HCT116 (cell line): Measurements from ENCODE around the gene KRT39. TPM values are rescaled to one million over a fixed set of nuclear protein-coding genes. Genes with fewer than 3 reads are reported as not detected.
A peak's percentile ranks its signal among the peaks of the same experiment; 100 is the strongest.
"Not testable (repeated sequence)": the region's sequence is repeated elsewhere in the genome, so short reads cannot be mapped to it uniquely, and the experiment has no call there.

Experiments
- ATAC-seq: fragments of 200-7000 bp; cut with Tn5 transposase; 2 replicates; pipeline ENCODE4 v1.9.1; 2020; ENCODE audit warnings: mild to moderate bottlenecking, moderate library complexity
- BruUV-seq: library from RNA; stranded (reverse); fragments of 400-500 nt; replicated peaks from 2 replicates; lab custom pipeline; 2021; lab: Mats Ljungman, UMichigan
- CTCF ChIA-PET: fragments of 300-600 bp; sonication (Branson Sonifier 250); formaldehyde crosslinking; loops from one replicate; lab custom pipeline; 2021; ENCODE audit warnings: antibody characterized with exemption; lab: Charles Lee
- POLR2A ChIA-PET: fragments of 300-600, 350-600 bp; sonication (Branson Sonifier 250); formaldehyde crosslinking; loops from one replicate; lab custom pipeline; 2021; ENCODE audit warnings: antibody characterized with exemption; lab: Charles Lee
- RAD21 ChIA-PET, 2 experiments: fragments of 300-600 bp; sonication (Branson Sonifier 250); formaldehyde crosslinking; loops; one replicate each; lab custom pipeline; 2023; ENCODE audit warnings: low total read pairs in 2 of 2; ENCODE audit not compliant: uncharacterized antibody in 2 of 2, unreplicated experiment in 2 of 2, low non-redundant PET in 1 of 2; lab: Charles Lee
- DNase-seq: peaks from one replicate; pipeline ENCODE4 v3.0.0-alpha.2; 2010; ENCODE audit warnings: low read depth, low spot score
- H2AFZ ChIP-seq: fragments of 200-600 bp; shearing (Covaris generic), sonication (generic); 2 replicates; pipeline ENCODE4 v1.6.1; 2017; ENCODE audit warnings: low read depth, mixed run types, mixed read lengths, antibody characterized with exemption, low read length; ENCODE audit not compliant: poor library complexity, severe bottlenecking
- H3K27ac ChIP-seq: 2 replicates; pipeline ENCODE4 v1.5.1; 2012; ENCODE audit warnings: low read depth, low read length
- H3K27me3 ChIP-seq: fragments of 200-600 bp; sonication (generic); 2 replicates; pipeline ENCODE4 v1.6.1; 2016; ENCODE audit warnings: mixed run types, low read length, mixed read lengths; ENCODE audit not compliant: insufficient read depth
- H3K36me3 ChIP-seq, 2 experiments: fragments of 200-500 bp in 1 of 2; fragments of 200-600 bp in 1 of 2; sonication (Bioruptor generic) in 1 of 2; sonication (generic) in 1 of 2; 2 replicates each; pipeline versions ENCODE4 v1.5.1 to v1.6.1; 2014 to 2016; ENCODE audit warnings: low read length in 2 of 2, inconsistent platforms in 1 of 2, mixed read lengths in 1 of 2, mixed run types in 1 of 2; ENCODE audit not compliant: insufficient read depth in 2 of 2, control insufficient read depth in 1 of 2
- H3K4me1 ChIP-seq, 2 experiments: fragments of 200-600 bp in 1 of 2; sonication (generic) in 1 of 2; 2 replicates each; pipeline versions ENCODE4 v1.5.1 to v1.6.1; 2012 to 2017; ENCODE audit warnings: low read length in 2 of 2, inconsistent platforms in 1 of 2, mild to moderate bottlenecking in 1 of 2, mixed read lengths in 1 of 2, mixed run types in 1 of 2, moderate library complexity in 1 of 2; ENCODE audit not compliant: insufficient read depth in 2 of 2, control insufficient read depth in 1 of 2
- H3K4me2 ChIP-seq: fragments of 200-600 bp; sonication (generic); 2 replicates; pipeline ENCODE4 v1.6.1; 2017; ENCODE audit warnings: mixed run types, low read length, mixed read lengths
- H3K4me3 ChIP-seq, 2 experiments: fragments of 200-600 bp in 1 of 2; sonication (generic) in 1 of 2; replicated peaks in 1 of 2; 2 replicates each; pipeline ENCODE4 v1.5.1; 2011 to 2016; ENCODE audit warnings: low read length in 2 of 2, control low read depth in 1 of 2, low read depth in 1 of 2, mild to moderate bottlenecking in 1 of 2, mixed read lengths in 1 of 2, mixed run types in 1 of 2
- H3K79me2 ChIP-seq: fragments of 200-600 bp; sonication (generic); 2 replicates; pipeline ENCODE4 v1.6.1; 2017; ENCODE audit warnings: mild to moderate bottlenecking, mixed run types, low read length, moderate library complexity, mixed read lengths; ENCODE audit not compliant: insufficient read depth
- H3K9ac ChIP-seq: fragments of 200-600 bp; sonication (generic); 2 replicates; pipeline ENCODE4 v1.6.1; 2016; ENCODE audit warnings: low read length, mixed read lengths
- H3K9me2 ChIP-seq: fragments of 200-600 bp; sonication (generic), shearing (Covaris generic); 2 replicates; pipeline ENCODE4 v1.6.1; 2017; ENCODE audit warnings: mixed run types, mild to moderate bottlenecking, moderate library complexity; ENCODE audit not compliant: insufficient read depth
- H3K9me3 ChIP-seq, 2 experiments: fragments of 200-500 bp in 1 of 2; fragments of 200-600 bp in 1 of 2; sonication (Bioruptor generic) in 1 of 2; sonication (generic) in 1 of 2; 2 replicates each; pipeline ENCODE4 v1.6.1; 2014 to 2017; ENCODE audit warnings: low read length in 2 of 2, mixed read lengths in 2 of 2, inconsistent platforms in 1 of 2, low read depth in 1 of 2, mild to moderate bottlenecking in 1 of 2, mixed run types in 1 of 2, moderate library complexity in 1 of 2; ENCODE audit not compliant: control insufficient read depth in 1 of 2, insufficient read depth in 1 of 2
- H4K20me1 ChIP-seq: fragments of 200-600 bp; sonication (generic), shearing (Covaris generic); 2 replicates; pipeline ENCODE4 v1.6.1; 2017; ENCODE audit warnings: mixed run types, mild to moderate bottlenecking, moderate library complexity; ENCODE audit not compliant: insufficient read depth
- EGR1 ChIP-seq: IDR thresholded peaks from 2 replicates; pipeline ENCODE4 v1.6.1; 2012; ENCODE audit warnings: low read depth
- MAX ChIP-seq: IDR thresholded peaks from 2 replicates; pipeline ENCODE4 v1.6.1; 2012
- SIN3A ChIP-seq: IDR thresholded peaks from 2 replicates; pipeline ENCODE4 v1.6.1; 2012; ENCODE audit warnings: low read depth
- SRF ChIP-seq: IDR thresholded peaks from 2 replicates; pipeline ENCODE4 v1.6.1; 2012; ENCODE audit warnings: low read depth
- ZBTB33 ChIP-seq: IDR thresholded peaks from 2 replicates; pipeline ENCODE4 v1.6.1; 2011; ENCODE audit warnings: mild to moderate bottlenecking, low read length, moderate library complexity; ENCODE audit not compliant: insufficient replicate concordance; ENCODE audit errors: extremely low read depth
- intact Hi-C: fragments of 100-400 bp; cut with micrococcal nuclease; formaldehyde crosslinking; loops from 2 replicates; pipeline ENCODE4 v1.10.0; 2022
- total RNA-seq: library from RNA; stranded (reverse); gene quantifications from one replicate; pipeline ENCODE4 v1.2.1, GENCODE V29; 2021; ENCODE audit not compliant: unreplicated experiment

Gene KRT39
- total RNA-seq, 1 experiment from 2014 or later, result not detected

DNA sequence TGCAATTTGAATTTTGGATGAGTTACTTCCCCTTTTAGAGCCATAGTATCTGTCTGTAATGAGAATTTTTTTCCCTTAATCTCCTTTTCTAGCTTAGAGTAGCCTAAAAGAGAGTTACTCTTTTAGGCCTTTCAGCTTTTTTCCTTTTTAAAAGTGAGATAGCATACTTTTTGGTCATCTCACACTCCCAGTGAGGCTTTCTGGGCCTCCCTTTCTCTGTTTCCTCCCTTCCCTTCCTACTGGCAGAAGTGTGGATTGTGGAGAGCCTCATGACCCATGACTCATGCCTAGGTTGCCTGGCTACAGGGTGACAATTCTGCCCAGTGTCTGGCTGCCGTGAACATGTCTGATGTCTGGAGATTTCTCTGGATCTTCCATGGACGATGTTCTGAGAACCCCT, 44.5 kb downstream of the KRT39 start (continued):
- TF ChIP-seq MAX (0 out of 2 replicates have a peak, but pooled peaks have one; percentile 58), SRF (no peak)

DNA sequence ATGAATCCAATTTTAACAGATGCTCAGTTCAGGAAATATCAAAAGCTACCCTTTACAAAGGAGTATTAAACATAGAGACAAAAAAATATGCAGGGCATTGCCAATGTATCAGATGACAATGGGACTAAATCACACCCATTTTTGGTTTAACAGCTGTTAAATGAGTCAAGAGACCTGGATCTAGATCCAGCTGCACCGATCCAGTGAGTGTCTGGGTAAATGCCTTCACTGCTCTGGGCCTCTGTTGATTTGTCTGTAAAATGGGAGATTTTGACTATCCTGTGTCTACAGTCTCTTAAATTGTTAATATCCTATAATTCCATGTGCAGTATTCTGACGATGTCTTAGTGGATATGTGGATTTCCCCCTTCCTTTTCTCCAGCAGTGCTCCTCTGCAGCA, 45.7 kb downstream of the KRT39 start:
- CTCF ChIA-PET, result no interaction called here
- H3K27me3 ChIP-seq, result no peaks in the 10 kb centered on the region
- H2AFZ ChIP-seq, result no peak overlapping the region
- H3K9ac ChIP-seq, result no peak overlapping the region; the same call in 1 of the 2 replicates
- H3K4me1 ChIP-seq, result peaks cover 25 to 47% of the 10 kb centered on the region in 2 experiments
- H3K4me3 ChIP-seq, result no peak overlapping the region
- DNase-seq, result no peak
- no peaks in the 10 kb centered on the region for H3K9me2 ChIP-seq
- no peaks in the 10 kb centered on the region for H3K79me2 ChIP-seq
- peak overlapping the region; percentile 15; the same call in 1 of the 2 replicates for H3K4me2 ChIP-seq
- POLR2A ChIA-PET, result no interaction called here
- H3K36me3 ChIP-seq, result peaks cover 0 to 6% of the 10 kb centered on the region in 2 experiments; a peak in 1 of 4 replicates
- H3K9me3 ChIP-seq, result no peaks in the 10 kb centered on the region
- TF ChIP-seq ZBTB33 (no peak), SIN3A (no peak), EGR1 (no peak)
- H3K27ac ChIP-seq, result 0 out of 2 replicates have a peak overlapping the region, but pooled peaks have one; percentile 69
- no peaks in the 10 kb centered on the region for H4K20me1 ChIP-seq
- RAD21 ChIA-PET, result no interaction called here
- no peak for ATAC-seq
- BruUV-seq, result no TSS peak
- intact Hi-C loops, result no loop called here

GRCh38 chr17:40917116-40917515, 49.6 kb downstream of the KRT39 start:
- ATAC-seq, H3K4me2 ChIP-seq, H3K9me3 ChIP-seq, RAD21 ChIA-PET, H3K27me3 ChIP-seq, H2AFZ ChIP-seq, H3K9me2 ChIP-seq, H4K20me1 ChIP-seq, DNase-seq, H3K4me3 ChIP-seq, H3K36me3 ChIP-seq, H3K79me2 ChIP-seq, BruUV-seq, H3K9ac ChIP-seq, intact Hi-C loops: not testable (repeated sequence)
- ChIA-PET CTCF (interaction anchor here (1.6 kb wide), 1 partner anchor 405 kb away, joined by 4 read pairs; no protein-coding TSS in a partner anchor), POLR2A (interaction anchor here (0.7 to 1.4 kb wide), 4 partner anchors 13 to 224 kb away, joined by 3 read pairs; no protein-coding TSS in a partner anchor)
- Histone ChIP-seq H3K27ac (peak overlapping the region; percentile 30; the same call in 1 of the 2 replicates), H3K4me1 (peaks cover 42 to 67% of the 10 kb centered on the region in 2 experiments)
